Astrocyte of the cerebellum (primary cell): ENCODE results near the gene WEE1.

ENCODE experiments used
- DNase-seq: peaks from one replicate; pipeline ENCODE4 v3.0.0-alpha.2; 2011; ENCODE audit warnings: low read depth
- H3K4me3 ChIP-seq: 2 replicates; pipeline ENCODE4 v1.5.1; 2011; ENCODE audit warnings: mild to moderate bottlenecking, low read depth, low read length, moderate library complexity
- CTCF ChIP-seq: IDR thresholded peaks from 2 replicates; pipeline ENCODE4 v1.5.1; 2012; ENCODE audit warnings: low read length, low read depth, moderate library complexity, mild to moderate bottlenecking; ENCODE audit errors: missing control alignments
- in situ Hi-C: cut with HindIII; loops from 2 replicates; pipeline ENCODE4 v1.10.0; 2017; ENCODE audit warnings: low sequenced_read_pairs

WEE1 gene

GRCh38 chr11:9571071-9571762 is 2.3 kb upstream of the WEE1 start:
- DNase-seq, result no peak
- H3K4me3 ChIP-seq, result no peak overlapping the region
- TF ChIP-seq CTCF, result no peak
- in situ Hi-C loops, result no loop called here

- H3K4me3 ChIP-seq, result no peak overlapping the region
Observed at GRCh38 chr11:9571763-9572115, 1.7 kb upstream of the WEE1 start.

GRCh38 chr11:9573775-9574621 is 528 bp downstream of the WEE1 start:
- TF ChIP-seq CTCF, result no peak
- peak overlapping the region; percentile 84 for H3K4me3 ChIP-seq
- DNase-seq, result no peak
- in situ Hi-C loops, result no loop called here

More at GRCh38 chr11:9571763-9572115, 1.7 kb upstream of the WEE1 start:
- TF ChIP-seq CTCF, result no peak
- in situ Hi-C loops, result no loop called here
- no peak for DNase-seq

GRCh38 chr11:9574622-9575259 is 1.3 kb downstream of the WEE1 start:
- no peak for TF ChIP-seq CTCF
- peak overlapping the region; percentile 84 for H3K4me3 ChIP-seq
- DNase-seq, result no peak
- in situ Hi-C loops, result no loop called here

GRCh38 chr11:9575260-9576240 is 2.1 kb downstream of the WEE1 start:
- peak overlapping the region; percentile 84 for H3K4me3 ChIP-seq
- no peak for TF ChIP-seq CTCF
- peak; percentile 78 for DNase-seq
- in situ Hi-C loops, result no loop called here
